ENCODE data around the gene GYS2.
"Not testable (repeated sequence)": the region's sequence is repeated elsewhere in the genome, so short reads cannot be mapped to it uniquely, and the experiment has no call there.

Gene GYS2

DNA sequence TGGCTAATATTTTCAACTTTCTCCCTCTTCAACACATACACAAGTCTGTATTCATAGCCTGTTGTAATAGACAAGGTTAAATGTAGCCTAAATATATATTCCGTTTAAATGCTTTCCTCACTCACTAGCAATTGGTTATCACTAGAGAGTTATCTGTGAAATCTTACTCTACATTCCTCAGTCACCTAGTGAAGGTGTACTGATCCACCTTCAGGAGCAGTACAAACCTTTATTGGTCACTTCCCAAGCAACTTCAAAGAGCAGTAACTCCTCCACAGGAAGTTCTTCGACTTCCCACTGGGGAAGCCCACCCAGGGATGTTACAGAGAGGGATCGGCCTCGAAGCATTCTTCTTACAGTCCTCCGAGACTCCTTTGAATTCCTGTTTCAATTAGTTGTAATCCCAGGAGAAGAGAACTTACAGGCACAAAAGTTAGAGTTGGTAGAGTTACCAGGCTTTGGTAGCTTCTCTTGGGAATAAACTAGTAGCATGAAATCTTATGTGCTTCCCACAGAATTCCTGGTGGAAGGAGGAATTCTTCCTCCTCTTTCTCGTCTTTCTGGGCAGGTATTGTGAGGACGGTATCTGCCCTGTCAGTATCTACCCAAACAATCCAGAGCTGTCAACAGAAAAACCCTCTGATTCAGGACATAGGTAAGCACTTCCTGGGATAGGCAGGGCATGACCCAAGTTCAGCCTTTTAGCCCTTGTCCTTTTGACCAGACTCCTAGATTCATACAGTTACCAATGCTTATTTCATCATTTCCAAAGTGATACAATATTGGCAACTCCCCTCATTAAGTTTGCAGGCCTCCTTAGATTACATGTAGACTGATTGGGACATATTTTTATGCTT lies at the start of gene GYS2:
GYS2 (minus strand) TSS at position 603 of the 857 bp plus-strand sequence; CDS start at position 348, 255 bp downstream.
- DNase-seq = no peak

DNA sequence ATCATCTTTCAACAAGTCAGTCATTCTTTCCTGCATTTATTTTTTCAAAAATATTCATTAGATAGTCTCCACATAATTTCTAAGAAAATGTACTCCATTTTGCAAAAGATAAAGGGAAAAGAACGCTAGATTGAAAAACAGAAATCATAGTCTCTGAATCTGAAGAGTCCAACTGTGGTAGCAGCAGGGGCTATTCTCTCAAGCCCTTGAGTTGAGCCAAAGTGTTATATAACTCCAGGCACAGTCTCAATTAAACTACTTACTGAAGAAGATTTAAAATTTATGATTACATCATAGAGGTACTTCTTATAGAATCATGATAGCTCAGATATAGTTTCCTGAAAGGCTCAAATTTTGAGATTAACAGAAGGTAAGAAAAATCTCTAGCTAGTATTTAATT lies 47.2 kb upstream of the GYS2 start:
- DNase-seq = no peak

DNA sequence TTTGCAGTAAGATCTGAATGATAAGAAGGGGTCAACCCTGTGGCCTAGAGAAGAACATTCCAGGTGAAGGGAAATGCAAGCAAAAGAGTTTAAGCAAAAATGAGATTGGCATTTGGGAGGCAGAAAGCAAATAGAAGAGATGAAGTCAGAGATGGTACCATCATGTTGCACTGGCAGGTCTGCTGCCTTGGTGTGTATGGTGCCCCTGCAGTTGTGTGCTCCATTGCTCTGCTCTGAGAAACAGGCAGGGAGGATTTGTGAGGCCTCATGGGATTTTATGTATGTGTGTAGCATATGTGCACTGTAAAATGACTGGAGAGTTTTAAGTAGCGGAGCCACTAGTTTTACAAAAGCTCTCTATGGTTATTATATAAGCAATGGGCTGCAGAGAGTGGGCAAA lies 46.4 kb upstream of the GYS2 start:
- no peak for DNase-seq

DNA sequence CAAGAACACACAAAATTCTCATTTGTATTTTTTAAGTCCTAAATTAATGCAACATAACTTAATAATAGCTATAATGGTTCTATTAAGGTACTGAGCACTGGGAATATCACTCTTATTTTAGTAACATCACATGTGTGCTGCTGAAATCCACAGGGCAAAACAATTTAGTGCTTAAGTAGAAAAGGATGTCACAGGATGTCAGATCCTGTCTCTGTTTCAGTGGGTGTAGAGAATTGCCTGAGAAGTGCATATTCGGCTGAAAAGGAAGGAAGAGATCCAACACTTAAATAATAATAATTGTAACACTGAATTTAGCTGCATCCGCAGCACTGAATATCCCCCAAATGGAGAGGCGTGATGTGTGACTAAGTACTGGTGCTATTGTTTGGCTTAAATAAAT lies 44.4 kb upstream of the GYS2 start:
- DNase-seq = no peak

DNA sequence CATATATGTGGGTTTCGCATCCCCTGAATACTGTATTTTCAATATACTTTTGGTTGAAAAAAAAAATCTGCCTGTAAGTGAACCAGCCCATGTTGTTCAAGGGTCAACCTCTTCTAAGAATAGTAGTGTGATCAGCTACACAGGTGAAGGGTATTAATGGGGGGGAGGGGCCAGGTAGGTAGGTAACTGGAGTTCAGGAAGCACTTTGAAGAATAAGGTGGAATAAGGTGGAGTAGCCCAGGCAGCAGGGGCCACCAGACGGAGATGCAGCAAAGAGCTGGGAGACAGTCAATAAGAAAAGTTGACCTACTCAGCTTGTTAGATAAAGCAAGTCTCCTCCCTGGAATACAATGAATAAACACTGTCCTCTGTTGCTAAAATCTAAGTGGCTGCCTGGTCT lies 43.7 kb upstream of the GYS2 start:
- no peak for DNase-seq

DNA sequence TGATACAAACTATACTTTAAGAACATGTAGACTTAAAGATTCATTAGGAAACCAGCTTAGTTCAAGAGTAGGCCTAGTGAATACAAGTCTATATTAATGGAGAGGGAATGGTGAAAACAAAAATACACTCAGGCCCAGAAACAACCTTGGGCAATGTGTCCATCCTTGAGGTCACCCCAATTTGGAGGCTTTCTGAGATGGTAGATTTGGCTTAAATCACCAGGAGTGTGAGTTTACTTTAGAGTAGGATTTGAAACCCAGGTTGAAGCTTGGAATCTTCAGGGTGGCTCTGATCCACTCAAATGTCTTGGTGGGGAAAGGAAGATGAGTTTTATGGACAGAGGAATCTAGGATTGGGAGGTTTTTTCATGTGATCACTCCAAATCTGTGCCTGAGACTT lies 42.5 kb upstream of the GYS2 start:
- DNase-seq = no peak

DNA sequence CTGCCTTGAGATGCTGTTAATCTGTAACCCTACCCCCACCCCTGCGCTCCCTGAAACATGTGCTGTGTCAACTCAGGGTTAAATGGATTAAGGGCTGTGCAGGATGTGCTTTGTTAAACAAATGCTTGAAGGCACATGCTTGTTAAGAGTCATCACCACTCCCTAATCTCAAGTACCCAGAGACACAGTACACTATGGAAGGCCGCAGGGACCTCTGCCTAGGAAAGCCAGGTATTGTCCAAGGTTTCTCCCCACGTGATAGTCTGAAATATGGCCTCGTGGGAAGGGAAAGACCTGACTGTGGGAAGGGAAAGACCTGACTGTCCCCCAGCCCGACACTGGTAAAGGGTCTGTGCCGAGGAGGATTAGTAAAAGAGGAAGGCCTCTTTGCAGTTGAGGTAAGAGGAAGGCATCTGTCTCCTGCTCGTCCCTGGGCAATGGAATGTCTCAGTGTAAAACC lies 40.4 kb upstream of the GYS2 start:
- DNase-seq = not testable (repeated sequence)

DNA sequence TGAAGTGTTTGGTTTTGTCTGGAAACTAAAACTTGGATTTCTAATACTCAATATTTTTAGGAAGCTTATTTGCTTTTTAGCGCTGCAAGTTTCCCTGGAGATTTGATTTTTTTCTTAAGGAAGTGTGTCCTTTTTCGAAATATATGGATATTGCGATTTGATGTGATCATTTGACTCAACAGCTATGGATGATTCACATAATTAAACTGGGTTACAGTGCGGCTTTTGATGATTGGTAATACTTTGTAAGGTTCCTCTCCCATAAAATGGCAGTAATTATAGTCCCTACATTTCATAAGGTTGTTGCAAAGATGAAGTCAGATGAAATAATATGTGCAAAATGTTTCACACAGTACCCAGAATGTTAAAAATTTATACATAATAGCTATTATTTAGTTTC lies 39.9 kb upstream of the GYS2 start:
- DNase-seq = no peak

DNA sequence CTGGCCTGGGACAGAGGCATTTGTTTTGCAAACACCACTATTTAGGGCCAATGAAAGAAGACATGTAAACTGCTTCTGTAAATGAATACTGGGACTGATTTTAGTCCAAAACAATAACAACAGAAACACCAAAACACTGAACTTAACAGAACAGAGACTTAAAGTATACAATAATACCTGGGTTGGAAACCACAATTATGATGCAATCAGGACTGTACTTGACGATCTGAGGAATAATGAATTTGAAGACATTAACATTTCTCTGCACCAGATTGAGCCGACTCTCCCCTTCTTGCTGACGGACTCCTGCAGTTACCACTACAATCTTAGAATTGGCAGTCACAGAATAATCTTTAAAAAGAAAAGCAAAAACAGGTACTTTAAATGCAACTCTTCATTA lies 39.1 kb upstream of the GYS2 start:
- no peak for DNase-seq

DNA sequence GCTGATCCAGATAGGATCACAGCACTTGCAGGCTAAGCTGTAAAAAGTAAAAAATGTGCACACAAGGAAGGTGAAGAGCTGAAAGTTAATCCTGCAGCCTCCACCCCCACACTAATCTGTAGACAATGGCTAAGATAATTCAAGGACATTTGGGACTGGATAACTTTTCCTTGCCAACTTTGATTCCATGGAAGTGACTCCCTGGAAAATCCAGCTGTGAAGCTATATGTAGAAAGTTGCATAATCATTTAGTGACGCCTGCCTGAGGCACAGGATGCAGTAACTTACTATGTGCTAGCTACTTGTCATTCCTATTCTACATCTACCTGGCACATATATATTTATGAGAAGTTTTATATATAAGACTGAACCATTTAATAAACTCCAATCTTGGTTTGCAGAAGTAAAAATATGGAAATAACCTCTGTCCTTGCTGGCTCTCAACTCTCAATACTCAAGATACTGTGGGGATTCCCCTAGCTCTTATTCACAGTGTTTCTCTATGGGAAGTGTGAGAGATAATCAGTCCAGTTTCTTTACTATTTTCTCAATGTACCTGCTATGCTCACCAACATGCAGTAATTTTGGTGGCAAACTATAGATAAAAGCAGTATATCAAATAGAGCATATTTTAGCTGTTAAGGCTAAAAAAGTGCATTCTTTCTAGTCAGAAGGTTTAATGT lies 38.2 kb upstream of the GYS2 start:
- DNase-seq = no peak

DNA sequence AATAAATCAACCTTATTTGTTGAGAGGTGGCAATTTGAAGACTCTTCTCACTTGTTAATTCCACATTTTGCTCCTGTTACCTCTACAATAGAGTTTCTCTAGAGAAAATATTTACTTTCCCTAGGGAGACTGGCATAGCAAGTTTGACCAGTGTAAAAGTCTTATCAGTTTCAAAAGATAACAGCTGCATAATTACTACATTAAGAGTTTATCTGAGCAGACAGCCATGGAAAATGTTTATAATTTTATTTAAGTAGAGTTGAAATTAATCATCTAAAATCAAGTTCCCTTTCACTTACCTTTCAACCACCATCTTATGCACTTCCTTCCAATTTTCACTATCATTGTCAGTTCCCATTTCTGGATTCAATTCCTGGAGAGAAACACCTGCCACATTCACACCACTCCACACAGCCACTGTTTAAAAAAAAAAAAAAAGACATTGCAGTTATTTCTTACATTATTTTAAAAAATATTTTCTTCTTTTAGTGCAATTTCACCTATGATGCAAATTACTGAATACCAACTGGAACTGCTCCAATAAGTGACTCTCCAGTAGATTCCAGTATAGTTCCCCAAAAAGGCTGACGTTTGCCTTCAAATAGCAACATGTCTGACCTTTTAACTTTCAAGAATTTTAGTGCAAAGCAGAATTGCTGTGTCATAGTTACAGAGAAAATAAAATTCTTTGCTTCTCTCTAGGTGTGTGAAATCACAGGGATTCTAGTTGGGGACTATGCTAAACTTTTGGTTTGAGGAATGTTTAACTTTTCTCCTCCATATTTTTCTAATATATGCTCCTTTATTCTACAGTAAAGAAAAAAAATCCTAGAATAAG lies 33.6 kb upstream of the GYS2 start:
- DNase-seq = no peak

DNA sequence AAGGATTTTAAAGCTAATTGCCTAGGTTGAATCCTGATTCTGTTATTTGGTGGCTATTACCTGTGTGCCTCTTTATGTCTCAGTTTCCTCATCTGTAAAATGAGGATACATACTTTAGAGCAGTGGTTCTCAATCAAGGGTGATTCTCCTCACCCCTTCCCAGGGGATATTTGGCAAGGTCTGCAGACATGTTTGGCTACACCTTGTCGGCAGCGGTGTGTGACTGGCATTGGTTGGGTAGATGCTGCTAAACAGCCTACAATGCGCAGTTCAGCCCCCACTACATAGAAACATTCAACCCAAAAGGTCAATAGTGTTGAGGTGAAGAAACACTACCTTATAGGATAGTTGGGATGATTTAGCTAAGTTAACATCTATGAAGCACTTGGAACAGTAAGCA lies 29.6 kb upstream of the GYS2 start:
- DNase-seq = no peak

DNA sequence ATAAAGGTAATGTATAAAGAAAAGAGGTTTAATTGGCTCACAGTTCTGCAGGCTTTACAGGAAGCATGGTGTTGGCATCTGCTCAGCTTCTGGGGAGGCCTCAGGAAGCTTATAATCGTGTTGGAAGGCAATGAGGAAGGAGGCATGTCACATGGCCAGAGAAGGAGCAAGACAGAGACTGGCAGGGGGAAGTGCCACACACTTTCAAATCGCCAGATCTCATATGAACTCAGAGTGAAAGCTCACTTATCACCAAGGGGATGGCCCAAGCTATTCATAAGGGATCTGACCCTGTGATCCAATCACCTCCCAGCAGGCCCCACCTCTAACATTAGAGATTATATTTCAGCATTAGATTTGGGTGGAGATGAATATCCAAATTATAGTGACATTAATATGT lies 26.7 kb upstream of the GYS2 start:
- no peak for DNase-seq

DNA sequence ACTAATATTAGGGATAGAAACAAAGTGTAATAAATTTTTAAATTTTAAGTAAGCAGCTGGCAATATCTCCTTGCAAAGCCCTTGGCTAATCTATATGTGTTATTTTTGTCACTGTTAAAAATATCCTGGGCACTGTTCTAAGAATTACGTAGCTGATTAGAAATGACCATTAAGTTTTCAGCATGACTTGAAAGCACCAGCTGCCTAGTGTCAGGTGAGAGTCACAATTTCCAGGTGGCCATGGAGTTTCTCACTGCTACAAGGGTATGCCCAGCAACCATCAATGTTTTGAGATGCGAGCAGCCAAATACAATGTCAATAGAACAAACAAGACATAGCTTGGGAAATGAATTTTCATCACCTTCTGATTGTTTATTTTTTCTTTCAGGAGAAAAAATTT lies 23.3 kb upstream of the GYS2 start:
- no peak for DNase-seq

DNA sequence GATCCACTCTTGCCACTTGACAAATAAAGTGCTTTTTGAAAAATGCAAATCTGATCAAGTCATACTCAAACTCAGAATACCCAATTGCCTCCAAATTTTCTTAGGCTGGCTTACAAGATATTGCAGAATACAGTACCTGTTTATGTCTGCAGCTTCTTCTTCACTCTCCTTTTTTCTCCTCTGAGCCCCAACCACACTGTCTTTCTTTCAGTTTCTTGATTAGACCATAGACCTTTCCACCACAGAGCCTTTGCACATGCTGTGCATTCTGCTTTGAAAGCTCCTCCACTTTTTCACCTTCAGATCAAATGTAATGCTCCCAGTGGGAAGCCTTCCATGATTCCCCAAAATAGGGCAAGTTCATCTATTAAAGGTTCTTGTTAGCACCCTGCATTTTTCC lies 13.9 kb upstream of the GYS2 start:
- DNase-seq = no peak

DNA sequence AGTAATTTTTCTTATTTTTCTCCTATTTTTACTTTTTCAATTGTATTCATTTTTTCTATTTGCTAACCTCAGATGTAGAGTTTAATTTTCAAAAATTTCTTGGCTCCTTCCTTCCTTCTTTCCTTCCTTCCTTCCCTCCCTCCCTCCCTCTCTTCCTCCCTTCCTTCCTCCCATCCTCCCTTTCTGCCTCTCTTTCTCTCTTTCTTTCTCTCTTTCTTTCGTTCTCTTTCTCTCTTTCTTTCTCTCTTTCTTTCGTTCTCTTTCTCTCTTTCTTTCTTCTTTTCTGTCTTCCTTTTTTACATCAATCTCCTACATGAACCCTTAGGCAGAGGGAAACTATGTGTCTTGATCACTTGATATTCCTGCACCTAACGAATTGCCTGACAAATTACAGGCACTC lies 12.4 kb upstream of the GYS2 start:
- no peak for DNase-seq

DNA sequence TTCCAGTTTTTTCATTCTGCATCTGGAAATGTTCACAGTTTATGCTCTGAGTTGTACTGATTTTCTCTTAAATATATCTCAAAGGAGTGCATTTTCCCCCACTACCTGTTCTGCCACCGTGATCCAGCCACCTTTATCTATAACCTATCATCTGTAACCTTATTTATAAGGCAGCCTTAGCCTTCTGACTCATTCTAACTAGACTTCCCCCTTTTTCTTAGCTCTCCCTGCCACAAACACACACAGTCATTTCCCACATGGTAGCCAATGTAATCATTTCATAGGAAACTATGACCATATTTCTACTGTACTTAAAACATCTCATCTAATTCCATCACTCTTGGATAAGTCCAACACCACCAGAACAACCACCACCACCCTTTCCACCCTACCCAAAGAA lies 10.8 kb upstream of the GYS2 start:
- DNase-seq = no peak

DNA sequence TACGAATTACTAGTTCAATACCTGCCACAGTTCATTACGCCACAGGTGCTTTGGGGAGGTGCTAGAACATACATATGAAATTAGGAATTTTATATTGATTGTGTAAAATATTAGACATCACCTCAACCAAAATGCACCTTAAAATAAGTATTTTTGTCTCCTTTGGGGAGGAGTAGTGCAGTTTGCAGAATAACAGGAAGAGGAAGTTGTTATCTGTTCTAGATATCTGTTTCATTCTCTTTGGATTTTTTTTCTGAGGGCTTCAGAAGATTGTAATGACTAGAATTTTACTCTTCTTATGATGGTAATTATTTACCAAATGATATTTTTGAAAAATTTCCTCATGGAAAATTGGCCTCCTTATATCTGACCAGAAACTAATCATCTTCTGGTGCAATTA lies 9.9 kb upstream of the GYS2 start:
- DNase-seq = no peak

DNA sequence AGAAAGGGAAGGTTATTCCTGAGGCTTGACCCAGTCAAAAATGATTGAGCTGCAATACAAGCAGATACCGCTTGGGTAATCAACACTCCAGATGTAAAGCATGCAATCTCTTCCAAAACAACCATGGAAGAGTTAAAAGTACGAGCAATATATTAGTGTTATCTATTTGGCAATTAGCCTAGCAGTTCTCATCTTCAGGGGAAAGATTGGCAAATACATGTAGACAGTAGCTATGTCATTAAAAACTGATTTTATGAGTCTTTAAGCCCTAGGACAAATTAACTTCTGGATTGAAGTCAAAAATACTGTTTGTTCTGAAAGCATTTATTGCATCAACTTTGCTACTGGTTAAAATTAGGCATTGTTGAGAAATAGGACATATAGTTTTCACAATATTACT lies 9.3 kb upstream of the GYS2 start:
- DNase-seq = no peak

DNA sequence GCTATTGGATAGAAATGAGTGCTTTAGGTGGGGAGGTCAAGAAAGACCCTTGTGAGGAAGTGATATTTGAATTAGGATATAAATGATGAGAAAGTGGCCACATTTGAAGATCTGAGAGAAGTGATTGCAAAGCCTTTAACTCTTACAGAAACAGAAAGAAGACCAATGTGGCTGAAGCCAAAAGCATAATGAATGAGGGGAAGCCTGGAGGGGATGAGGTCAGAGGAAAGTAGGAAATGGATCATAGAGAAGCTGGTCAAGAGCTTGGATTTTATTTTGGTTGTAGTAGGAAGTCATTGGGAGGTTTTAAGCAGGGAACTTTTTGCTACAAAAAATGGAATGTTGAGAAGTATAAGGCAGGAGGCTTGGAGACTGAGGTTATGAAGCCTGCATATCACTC lies 3.5 kb upstream of the GYS2 start:
- no peak for DNase-seq

DNA sequence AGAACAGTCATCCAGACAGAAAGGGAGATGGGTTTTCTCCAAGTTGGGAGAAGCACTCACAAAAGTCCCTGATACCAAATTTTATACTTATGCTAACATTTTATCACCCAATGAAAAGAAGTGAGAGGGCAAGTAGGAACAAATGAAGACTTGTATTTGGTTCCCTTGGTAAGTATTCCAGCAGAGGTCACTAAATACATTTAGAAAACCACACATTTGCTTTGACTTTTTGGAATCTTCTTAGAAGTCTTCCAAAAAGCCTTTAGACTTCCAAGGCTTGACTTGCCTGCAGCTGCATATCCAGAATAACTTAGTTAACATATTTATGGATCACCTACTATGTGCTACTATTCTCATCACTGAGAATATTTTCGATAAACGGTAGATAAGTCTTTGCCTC lies 3.1 kb upstream of the GYS2 start:
- DNase-seq = no peak

DNA sequence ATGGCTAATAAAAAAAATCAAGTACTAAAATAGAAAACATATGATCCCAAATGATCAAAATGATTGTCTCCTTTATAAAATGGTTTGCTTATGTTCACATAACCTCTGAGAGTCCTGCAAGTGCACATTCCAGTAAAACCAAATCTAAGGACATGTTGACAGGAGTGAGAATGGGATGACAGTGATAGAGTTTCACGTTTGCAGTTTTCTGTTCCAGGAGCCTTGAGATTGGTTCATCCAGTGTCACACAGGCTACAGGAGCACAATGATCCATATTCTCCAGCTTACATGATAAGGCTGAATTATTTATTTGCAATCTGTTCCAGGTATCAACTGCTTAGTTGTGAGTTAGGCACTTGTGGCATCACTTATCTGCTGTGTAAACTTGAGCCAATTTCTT lies 1.5 kb upstream of the GYS2 start:
- no peak for DNase-seq

DNA sequence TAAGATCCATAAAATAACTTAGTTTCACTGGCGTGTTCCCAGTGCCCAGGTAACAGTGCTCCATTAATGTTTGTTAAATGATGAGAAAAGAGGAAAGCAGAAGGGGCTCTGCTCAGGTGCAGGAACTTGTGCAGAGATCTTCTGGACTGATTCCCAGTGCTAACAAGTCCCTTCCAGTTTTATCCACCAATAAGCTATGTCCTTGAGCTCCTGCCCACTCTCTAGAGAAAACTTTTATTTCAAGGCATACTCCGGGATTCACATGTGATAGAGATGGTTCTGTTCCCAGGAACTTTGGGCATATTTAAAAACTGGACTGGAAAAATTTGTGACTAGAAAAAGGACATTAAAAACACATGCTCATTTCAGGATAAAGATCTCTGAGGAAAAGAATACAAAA lies 1.9 kb downstream of the GYS2 start:
- DNase-seq = no peak

DNA sequence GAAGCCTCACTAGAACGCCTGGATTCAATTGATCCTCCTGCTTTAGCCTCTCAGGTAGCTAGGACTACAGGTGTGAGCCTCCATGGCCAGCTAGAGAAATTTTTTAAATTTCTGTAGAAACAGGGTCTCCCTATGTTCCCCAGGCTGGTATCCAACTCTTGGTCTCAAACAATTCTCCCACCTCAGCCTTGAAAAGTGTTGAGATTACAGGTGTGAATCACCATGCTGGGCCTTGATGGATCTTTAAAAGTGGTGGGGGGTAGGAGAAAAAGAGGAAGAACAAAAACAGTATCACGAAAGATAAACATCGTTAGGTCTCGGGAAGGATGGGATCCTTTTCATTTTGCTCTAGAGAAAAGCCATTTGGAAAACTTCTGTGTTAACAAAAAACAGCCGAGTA lies 4.5 kb downstream of the GYS2 start:
- DNase-seq = no peak

All from stimulated activated CD4-positive, alpha-beta T cell treated with anti-CD3 and anti-CD28 coated beads, Interleukin-4, amount 100 ng/mL, for 1 hour (primary cell).